GM10248 (cell line): ENCODE results near the gene SOWAHD.
"Not testable (repeated sequence)": the region's sequence is repeated elsewhere in the genome, so short reads cannot be mapped to it uniquely, and the experiment has no call there.

Source experiments
- CTCF ChIA-PET: fragments of 300-600 bp; sonication (Branson Sonifier 250); formaldehyde crosslinking; extraction: SDS; loops from one replicate; lab custom pipeline; 2021; ENCODE audit warnings: antibody characterized with exemption; lab: Yijun Ruan, JAX
- POLR2A ChIA-PET: fragments of 350-650 bp; sonication (Branson Sonifier 250); formaldehyde crosslinking; extraction: SDS; loops from one replicate; lab custom pipeline; 2020; ENCODE audit warnings: antibody characterized with exemption; lab: Yijun Ruan, JAX
- DNase-seq: peaks from one replicate; pipeline ENCODE4 v3.0.0; 2012; ENCODE audit errors: extremely low spot score
- TF ChIP-seq, protein P1 (sequence below): IDR thresholded peaks from 2 replicates; pipeline ENCODE4 v1.5.1; 2012; ENCODE audit warnings: mild to moderate bottlenecking, low read depth; ENCODE audit errors: extremely low read depth, missing control alignments, control extremely low read depth

Gene SOWAHD

GRCh38 chrX:119763836-119764387 is 5.5 kb downstream of the SOWAHD start:
- DNase-seq = no peak
- TF ChIP-seq, protein P1, sequence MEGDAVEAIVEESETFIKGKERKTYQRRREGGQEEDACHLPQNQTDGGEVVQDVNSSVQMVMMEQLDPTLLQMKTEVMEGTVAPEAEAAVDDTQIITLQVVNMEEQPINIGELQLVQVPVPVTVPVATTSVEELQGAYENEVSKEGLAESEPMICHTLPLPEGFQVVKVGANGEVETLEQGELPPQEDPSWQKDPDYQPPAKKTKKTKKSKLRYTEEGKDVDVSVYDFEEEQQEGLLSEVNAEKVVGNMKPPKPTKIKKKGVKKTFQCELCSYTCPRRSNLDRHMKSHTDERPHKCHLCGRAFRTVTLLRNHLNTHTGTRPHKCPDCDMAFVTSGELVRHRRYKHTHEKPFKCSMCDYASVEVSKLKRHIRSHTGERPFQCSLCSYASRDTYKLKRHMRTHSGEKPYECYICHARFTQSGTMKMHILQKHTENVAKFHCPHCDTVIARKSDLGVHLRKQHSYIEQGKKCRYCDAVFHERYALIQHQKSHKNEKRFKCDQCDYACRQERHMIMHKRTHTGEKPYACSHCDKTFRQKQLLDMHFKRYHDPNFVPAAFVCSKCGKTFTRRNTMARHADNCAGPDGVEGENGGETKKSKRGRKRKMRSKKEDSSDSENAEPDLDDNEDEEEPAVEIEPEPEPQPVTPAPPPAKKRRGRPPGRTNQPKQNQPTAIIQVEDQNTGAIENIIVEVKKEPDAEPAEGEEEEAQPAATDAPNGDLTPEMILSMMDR = no peak
- ChIA-PET POLR2A (interaction anchor here (0.6 to 0.8 kb wide), 2 partner anchors 12 to 505 kb away, joined by 3 read pairs; no protein-coding TSS in a partner anchor), CTCF (interaction anchor here (0.9 to 1.5 kb wide), 5 partner anchors 9 to 281 kb away, joined by 4 to 5 read pairs (median 4); no protein-coding TSS in a partner anchor)

DNA sequence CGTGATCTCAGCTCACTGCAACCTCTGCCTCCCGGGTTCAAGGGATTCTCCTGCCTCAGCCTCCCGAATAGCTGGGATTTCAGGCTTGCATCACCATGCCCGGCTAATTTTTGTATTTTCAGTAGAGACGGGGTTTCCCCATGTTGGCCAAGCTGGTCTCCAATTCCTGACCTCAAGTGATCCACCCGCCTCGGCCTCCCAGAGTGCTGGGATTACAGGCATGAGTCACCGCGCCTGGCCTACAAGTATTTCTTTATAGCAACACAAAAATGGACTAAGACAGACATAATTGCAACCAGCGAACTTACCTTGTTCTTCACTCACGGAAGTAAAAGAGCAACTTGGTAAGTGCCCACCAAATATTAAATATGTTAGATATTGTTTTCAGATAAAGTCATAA is 10.0 kb downstream of the SOWAHD start:
- POLR2A ChIA-PET, CTCF ChIA-PET, DNase-seq: not testable (repeated sequence)

GRCh38 chrX:119769388-119769787 is 11.0 kb downstream of the SOWAHD start:
- DNase-seq, POLR2A ChIA-PET: not testable (repeated sequence)
- CTCF ChIA-PET = interaction anchor here (0.9 to 2.2 kb wide), 4 partner anchors 10 to 22 kb away, joined by 3 to 7 read pairs (median 6); partner anchors contain the start of gene RPL39

DNA sequence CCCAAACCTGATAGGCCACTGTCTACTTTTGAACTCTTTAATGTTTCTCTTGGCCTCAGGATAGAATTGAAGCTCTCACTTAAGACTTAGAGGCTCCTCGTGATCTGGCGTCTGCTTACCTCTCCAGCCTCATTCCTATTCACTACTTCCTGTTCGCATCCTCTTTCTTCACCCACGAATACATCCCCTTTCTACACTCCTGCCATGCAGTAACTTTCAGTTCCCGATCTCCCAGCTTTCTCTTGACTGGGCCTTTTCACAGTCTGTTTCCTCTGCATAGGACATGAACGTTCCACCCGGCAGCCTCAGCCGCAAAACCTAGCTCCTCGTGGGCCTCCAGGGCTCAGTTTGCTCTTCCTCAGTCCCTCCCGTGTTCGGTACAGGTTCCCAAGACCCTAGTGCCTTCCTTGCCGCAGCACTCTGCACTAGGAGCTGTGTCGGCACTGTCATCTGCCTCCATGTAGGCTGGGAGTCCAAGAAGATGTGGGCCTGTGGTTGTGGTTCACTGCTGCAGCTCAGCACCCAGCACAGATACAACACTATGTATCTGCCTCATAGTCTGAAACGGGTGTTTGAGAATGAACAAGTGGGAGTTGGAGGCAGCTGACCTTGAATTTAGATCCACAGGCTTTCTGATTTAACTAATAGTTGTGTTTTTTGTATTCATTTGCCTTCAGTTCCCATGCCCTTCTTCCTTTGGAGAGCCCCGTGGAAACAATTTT is 17.3 kb downstream of the SOWAHD start:
- TF ChIP-seq, protein P1 = no peak
- ChIA-PET POLR2A (interaction anchor here (1.2 to 2.1 kb wide), 4 partner anchors 9 to 17 kb away, joined by 3 to 12 read pairs (median 8); partner anchors contain the start of genes RPL39 and SOWAHD), CTCF (interaction anchor here (0.8 to 3.7 kb wide), 12 partner anchors 9 to 297 kb away, joined by 3 to 14 read pairs (median 4); partner anchors contain the start of gene SOWAHD)
- DNase-seq = no peak

GRCh38 chrX:119778829-119779228 is 20.4 kb downstream of the SOWAHD start:
- CTCF ChIA-PET = interaction anchor here (0.7 to 1.2 kb wide), 5 partner anchors 10 to 80 kb away, joined by 3 to 8 read pairs (median 3); partner anchors contain the start of gene SOWAHD
- POLR2A ChIA-PET = no interaction called here
- no peak for DNase-seq
- TF ChIP-seq, protein P1 = no peak

GRCh38 chrX:119783026-119783425 is 24.6 kb downstream of the SOWAHD start:
- TF ChIP-seq, protein P1 = no peak
- ChIA-PET POLR2A (interaction anchor here (3.9 kb wide), 1 partner anchor 8 kb away, joined by 16 read pairs; the partner anchor contains the start of gene RPL39), CTCF (no interaction called here)
- no peak for DNase-seq

DNA sequence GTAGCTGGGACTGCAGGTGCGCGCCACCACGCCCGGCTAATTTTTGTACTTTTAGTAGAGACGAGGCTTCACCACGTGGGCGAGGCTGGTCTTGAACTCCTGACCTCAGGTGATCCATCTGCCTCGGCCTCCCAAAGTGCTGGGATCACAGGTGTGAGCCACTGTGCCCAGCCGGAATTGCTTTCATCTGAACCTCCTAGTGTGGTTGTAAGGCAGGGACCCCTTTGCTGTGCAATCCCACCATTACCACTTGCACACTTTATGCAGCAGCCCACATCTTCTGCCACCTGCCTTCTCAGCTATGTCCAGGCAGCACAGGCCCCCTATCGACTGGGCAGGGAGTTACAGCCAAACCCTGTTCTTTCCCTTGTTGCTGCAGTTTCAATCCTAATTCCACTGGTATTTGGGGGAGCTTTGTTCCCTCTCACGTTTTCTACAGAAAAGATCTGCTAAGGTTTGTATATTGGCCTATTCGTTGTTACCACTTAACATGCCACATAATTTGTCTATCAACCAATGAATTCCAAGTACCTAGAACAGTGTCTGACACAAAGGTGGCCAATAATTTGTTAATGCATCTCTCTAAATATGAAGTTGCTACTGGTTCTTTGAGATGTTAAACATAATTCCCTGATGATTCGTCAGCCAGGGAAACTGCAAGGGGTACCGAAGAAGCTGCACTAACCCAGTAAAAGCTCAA is 26.5 kb downstream of the SOWAHD start:
- ChIA-PET POLR2A (interaction anchor here (0.7 to 1.2 kb wide), 4 partner anchors 9 to 439 kb away, joined by 4 to 9 read pairs (median 5); no protein-coding TSS in a partner anchor), CTCF (interaction anchor here (0.7 to 5.6 kb wide), 9 partner anchors 9 to 302 kb away, joined by 3 to 24 read pairs (median 4); partner anchors contain the start of genes SEPTIN6 and SOWAHD)
- DNase-seq = peak; percentile 34
- TF ChIP-seq, protein P1 = peak; percentile 32
